GM18502 (cell line): ENCODE measurements around the gene CYP8B1.
"Not testable (repeated sequence)": the region's sequence is repeated elsewhere in the genome, so short reads cannot be mapped to it uniquely, and the experiment has no call there.

Source experiments
- ATAC-seq: cut with Tn5 transposase; IDR thresholded peaks from one replicate; pipeline ENCODE4 v1.9.1; 2021; ENCODE audit warnings: mild to moderate bottlenecking; ENCODE audit not compliant: unreplicated experiment, poor library complexity

The CYP8B1 gene

GRCh38 chr3:42887084-42887483 lies 11.4 kb upstream of the CYP8B1 start:
- ATAC-seq = no peak

- ATAC-seq = no peak
Measured at GRCh38 chr3:42886294-42886822, 10.7 kb upstream of the CYP8B1 start.

GRCh38 chr3:42884324-42884723 lies 8.6 kb upstream of the CYP8B1 start:
- no peak for ATAC-seq

DNA sequence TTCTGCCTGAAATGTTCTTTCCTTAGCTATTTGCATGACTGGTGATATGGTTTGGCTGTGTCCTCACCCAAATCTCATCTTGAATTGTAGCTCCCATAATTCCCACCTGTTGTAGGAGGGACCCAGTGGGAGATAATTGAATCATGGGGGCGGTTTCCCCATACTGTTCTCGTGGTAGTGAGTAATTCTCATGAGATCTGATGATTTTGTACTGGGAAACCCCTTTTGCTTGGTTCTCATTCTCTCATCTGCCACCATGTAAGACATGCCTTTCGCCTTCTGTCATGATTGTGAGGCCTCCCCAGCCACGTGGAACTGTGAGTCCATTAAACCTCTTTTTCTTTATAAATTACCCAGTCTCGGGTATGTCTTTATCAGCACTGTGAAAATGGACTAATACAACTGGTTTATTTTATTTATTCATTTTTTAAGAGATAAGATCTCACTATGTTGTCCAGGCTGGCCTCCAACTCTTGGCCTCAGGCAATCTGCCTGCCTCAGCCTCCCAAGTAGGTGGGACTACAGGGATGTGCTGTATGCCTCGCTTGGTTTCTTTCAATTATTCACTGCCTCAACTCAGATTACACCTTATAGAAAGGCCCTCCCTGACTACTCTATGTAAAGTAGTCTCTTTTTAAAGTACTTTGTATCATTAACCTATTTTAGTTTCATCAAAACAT lies 7.7 kb upstream of the CYP8B1 start:
- not testable (repeated sequence) for ATAC-seq

DNA sequence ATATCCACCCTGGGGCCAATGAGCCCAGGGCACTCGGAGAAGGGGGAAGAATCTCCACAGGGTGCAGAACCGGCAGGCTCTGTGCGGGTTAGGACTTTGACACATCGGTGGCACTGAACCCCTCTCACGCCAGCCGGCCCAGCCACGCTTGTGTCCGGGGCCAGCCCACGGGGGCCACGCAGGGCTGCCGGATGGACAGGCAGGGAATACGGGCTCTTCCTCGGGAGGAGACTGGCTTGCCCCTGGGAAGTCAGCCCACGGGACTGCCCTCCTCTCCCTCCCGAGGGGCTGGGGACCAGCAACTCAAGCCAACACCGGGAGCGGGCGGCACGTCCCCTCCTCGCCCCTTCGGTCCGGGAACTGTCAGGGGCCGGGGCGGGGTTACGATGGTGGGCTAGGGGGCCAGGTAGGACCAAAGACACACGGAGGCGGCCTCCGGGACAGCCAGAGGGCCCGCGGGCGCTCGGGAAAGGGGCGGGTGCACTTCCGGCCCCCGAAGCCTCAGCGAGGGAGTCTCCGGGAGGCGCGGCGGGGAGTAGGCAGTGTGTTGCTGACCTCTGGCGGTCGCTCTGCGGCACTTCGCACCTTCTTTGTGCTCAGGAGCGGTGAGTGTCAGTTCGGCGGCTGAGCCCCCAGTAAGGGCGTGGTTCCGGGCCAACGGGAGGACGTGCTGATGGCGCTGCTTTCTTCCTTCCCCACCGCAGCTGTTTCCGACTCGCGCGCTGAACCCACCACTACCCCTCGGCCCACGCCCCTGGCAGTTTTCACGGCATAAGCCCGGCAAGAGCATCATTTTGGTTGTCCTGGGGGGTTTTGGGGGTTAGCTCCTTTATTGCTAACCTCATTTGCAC lies 5.1 kb upstream of the CYP8B1 start:
- ATAC-seq = peak; percentile 97

GRCh38 chr3:42880183-42880582 lies 4.5 kb upstream of the CYP8B1 start:
- ATAC-seq = no peak

- no peak for ATAC-seq
Measured at GRCh38 chr3:42877881-42878280, 2.2 kb upstream of the CYP8B1 start.

DNA sequence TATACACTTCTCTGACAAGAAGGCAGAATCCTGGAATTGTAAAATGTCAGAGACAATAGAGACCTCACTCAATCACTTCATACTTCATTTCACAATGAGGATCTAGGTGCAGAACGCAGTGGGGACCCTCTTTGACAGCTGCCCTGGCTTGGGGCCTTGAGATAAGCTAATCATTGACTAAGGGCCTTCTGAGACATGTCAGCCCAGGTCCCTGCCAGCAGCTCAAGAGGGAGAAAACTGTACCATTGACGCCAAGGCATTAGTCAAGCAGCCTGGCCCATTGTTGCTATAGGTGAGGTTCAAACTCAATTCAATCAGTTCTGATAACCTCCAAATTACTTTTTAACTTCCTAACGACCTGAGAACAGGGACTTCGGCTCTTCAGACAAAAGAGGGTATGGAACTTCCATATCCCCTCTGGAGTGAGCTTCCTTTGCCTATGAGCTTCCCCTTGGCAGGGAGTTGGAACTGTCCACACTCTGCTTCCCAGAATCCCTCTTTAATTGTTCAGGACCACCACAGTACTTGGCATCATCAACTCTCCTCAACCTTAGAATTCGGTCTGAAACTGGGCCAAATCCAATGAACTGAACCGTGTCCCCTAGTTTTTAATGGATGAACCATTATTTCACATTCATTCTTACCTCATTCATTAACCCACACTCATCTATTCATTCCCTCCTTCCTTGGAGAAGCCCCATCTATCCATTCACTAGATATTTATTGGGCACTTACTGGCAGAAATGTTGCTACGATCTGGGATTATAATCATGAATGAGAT lies 1.5 kb upstream of the CYP8B1 start:
- no peak for ATAC-seq

DNA sequence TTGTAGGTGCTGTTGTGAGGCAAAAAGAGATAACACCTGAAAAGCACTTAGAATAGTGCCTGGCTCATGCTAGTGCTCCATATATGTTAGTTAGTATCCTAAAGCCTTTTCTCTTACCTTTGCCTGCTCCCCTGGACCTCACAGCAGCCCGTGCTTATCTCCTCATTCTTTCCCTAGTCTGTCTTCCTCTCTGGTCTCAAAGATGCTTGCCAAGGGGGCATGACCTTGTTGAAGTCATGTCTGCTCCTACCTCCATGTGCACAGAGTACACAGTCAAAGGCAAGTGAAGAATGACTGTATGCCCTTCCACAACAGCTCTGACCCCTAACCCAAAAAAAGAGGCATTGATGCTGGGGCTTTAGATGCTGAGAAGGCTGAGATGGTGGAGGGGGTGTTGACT lies 722 bp upstream of the CYP8B1 start:
- ATAC-seq = no peak

DNA sequence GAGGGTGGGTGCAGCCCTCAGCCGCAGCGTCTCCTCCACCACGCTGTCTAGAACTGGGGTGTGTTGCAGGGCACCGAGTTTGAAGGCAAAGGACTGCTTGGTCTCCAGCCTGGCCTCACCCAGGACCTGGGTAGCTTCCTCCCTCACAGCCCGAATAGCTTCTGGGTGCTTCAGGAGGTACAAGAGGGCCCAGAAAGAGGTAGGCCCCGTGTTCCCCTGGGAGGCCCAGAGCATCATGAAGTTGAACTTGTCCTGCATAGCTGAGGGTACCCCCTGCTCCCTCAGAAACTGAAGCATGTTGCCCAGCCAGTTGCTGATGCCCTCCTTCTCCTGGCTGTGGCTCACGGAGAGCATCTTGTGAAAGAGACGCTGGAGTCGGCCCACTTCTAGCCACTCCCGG lies 930 bp downstream of the CYP8B1 start:
- ATAC-seq = no peak

DNA sequence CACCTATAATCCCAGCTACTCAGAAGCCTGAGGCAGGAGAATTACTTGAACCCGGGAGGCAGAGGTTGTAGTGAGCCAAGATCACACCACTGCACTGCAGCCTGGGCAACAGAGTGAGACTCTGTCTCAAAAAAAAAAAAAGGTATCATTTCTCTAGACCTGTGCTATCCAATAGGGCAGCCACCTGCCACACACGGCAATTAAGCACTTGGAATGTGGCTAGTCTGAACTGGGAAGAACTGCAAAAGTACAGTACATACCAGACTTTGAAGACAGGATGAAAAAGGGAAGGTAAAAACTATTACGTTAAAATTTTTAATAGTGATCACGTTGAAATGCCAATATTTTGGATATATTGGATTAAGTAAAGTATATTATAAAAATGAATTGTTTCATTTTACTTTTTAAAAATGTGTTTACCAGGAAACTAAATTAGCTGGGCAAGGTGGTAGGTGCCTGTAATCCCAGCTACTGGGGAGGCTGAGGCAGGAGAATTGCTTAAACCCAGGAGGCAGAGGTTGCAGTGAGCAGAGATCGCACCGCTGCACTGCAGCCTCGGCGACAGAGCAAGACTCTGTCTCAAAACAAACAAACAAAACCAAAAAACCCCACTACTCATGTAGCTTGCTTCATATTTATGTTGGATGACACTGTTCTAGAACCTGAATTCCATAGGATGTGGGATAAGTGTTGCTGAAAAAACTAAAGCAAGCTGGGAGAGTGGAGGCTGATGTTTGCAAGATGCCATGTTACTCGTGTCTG lies 2.3 kb downstream of the CYP8B1 start:
- no peak for ATAC-seq

DNA sequence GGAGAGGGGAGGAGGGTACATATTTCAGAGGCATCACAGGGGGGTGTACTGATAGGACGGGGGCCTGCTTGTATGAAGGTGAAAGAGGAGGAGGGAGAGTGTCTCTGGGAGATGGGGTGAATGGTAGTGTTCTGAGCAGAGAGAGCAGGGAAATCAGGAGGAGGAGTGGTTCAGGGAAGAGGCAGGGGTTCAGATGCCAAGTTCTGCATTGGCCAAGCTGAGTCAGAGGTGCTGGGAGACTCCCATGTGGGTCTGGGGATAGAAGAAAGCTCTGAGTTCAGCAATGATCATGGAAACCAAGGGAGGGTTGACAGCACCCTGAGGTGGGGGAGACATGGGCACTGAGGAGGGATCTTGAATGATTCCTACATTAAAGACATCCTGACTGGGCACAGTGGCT lies 3.0 kb downstream of the CYP8B1 start:
- ATAC-seq = no peak

DNA sequence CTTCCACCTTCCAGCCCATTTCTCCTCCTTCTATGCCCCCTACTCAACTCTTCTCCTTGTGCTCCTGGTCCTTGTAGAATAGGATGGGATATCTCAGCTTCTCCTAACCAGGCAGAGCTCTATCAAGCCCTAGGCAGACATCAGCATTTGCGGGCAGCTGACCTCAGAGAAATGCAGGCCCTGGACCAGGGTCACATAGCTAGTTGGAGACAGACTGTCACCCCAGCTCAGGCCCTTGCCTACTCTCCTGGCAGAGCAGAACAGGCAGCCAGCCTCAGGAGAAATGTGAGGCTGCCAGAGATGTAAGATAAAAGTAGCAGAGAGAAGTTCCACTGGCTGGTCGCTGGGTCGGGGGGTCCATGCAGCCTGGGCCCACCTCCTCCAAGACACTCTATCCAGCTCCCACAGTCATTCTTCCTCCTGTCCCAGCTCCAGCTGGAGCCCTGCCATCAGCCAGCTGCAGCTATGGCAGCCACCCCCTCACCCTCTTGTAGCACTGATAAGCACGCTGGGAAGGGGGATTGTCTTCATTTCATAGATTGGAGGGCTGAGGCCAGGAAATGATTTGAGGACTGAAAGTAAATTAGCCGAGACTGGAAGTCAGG lies 4.0 kb downstream of the CYP8B1 start:
- no peak for ATAC-seq

- ATAC-seq = no peak
Measured at GRCh38 chr3:42868841-42869240, 6.8 kb downstream of the CYP8B1 start.

DNA sequence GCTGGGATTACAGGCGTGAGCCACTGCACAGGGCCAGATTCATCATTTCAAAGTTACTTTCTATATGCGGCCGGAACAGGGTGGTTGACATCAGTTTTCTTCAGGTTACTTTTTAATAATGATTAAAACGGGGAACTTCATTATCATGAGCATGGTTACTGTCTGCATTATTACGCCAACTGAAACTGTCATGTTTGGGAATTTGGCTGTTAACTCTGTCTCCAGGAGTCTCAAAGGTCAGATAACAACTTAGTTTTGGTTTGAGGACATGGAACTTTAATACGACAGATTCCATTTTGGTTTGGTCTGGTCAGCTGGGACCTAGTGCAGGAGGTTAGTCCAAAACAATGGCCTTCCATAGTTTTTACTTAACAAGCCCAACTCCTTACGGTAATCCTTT lies 8.5 kb downstream of the CYP8B1 start:
- no peak for ATAC-seq

DNA sequence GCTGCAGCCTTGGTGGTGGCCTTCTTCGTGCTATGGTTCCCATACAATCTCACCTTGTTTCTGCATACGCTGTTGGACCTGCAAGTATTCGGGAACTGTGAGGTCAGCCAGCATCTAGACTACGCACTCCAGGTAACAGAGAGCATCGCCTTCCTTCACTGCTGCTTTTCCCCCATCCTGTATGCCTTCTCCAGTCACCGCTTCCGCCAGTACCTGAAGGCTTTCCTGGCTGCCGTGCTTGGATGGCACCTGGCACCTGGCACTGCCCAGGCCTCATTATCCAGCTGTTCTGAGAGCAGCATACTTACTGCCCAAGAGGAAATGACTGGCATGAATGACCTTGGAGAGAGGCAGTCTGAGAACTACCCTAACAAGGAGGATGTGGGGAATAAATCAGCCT lies 10.4 kb downstream of the CYP8B1 start:
- ATAC-seq = no peak

DNA sequence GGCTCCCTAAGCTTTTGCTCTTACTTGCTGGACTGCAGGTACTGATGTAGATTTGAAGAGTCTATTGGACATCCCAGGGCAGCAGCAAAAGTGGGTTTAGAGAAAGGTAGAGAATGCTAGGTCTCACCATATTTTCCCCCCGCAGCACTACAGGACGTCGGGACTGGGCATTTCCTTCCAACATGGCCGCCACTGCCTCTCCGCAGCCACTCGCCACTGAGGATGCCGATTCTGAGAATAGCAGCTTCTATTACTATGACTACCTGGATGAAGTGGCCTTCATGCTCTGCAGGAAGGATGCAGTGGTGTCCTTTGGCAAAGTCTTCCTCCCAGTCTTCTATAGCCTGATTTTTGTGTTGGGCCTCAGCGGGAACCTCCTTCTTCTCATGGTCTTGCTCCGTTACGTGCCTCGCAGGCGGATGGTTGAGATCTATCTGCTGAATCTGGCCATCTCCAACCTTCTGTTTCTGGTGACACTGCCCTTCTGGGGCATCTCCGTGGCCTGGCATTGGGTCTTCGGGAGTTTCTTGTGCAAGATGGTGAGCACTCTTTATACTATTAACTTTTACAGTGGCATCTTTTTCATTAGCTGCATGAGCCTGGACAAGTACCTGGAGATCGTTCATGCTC lies 11.2 kb downstream of the CYP8B1 start:
- no peak for ATAC-seq

GRCh38 chr3:42856544-42856943 lies 19.1 kb downstream of the CYP8B1 start:
- ATAC-seq = no peak
